Aorta (tissue), 5 donors: Measurements from ENCODE around the gene MISFA. TPM values are rescaled to one million over a fixed set of nuclear protein-coding genes. Genes with fewer than 3 reads are reported as not detected.
"Not testable (repeated sequence)": the region's sequence is repeated elsewhere in the genome, so short reads cannot be mapped to it uniquely, and the experiment has no call there.

Experiments
- ATAC-seq: fragments of 200-7000 bp; cut with Tn5 transposase; one replicate; pipeline ENCODE4 v1.9.1; 2022; ENCODE audit warnings: moderate library complexity; ENCODE audit not compliant: low FRiP score
- DNase-seq, 2 donors: peaks; one replicate each; pipeline ENCODE4 v3.0.0-alpha.2; 2020
- H3K27ac ChIP-seq, 2 donors: one replicate each; pipeline ENCODE4 v1.5.1; 2013; ENCODE audit warnings: low read length in 2 of 2, mild to moderate bottlenecking in 2 of 2, moderate library complexity in 2 of 2, control low read depth in 1 of 2, inconsistent platforms in 1 of 2, low read depth in 1 of 2
- H3K27me3 ChIP-seq, 2 donors: one replicate each; pipeline ENCODE4 v1.6.1; 2013; ENCODE audit warnings: control low read depth in 1 of 2, low read length in 1 of 2, mild to moderate bottlenecking in 1 of 2, moderate library complexity in 1 of 2; ENCODE audit not compliant: insufficient read depth in 2 of 2, control insufficient read depth in 1 of 2
- H3K36me3 ChIP-seq, 2 donors: one replicate each; pipeline ENCODE4 v1.6.1; 2013; ENCODE audit warnings: control low read depth in 1 of 2, low read length in 1 of 2, mild to moderate bottlenecking in 1 of 2; ENCODE audit not compliant: insufficient read depth in 2 of 2, control insufficient read depth in 1 of 2
- H3K4me1 ChIP-seq, 2 donors: one replicate each; pipeline ENCODE4 v1.6.1; 2013; ENCODE audit warnings: low read length in 2 of 2, control low read depth in 1 of 2, mild to moderate bottlenecking in 1 of 2, moderate library complexity in 1 of 2; ENCODE audit not compliant: insufficient read depth in 2 of 2, control insufficient read depth in 1 of 2
- H3K4me3 ChIP-seq, 2 donors: one replicate each; pipeline ENCODE4 v1.5.1; 2013; ENCODE audit warnings: low read length in 2 of 2, control low read depth in 1 of 2, mild to moderate bottlenecking in 1 of 2
- H3K9me3 ChIP-seq: one replicate; pipeline ENCODE4 v1.6.1; 2013; ENCODE audit warnings: mild to moderate bottlenecking, low read length; ENCODE audit not compliant: control insufficient read depth
- WGBS, 2 donors: extraction: QIAGEN DNeasy Blood & Tissue Kit; methylation state at CpG; one replicate each; pipeline ENCODE4 v1.1.7; 2013; 5-methylcytosine and 5-hydroxymethylcytosine counted together
- intact Hi-C, 2 donors: fragments of 100-400 bp; cut with DNase I; formaldehyde crosslinking; loops; one replicate each; pipeline versions ENCODE4 v1.14.2 to v1.15.0; 2022
- polyA plus RNA-seq, 2 donors: library from polyadenylated mRNA; stranded (reverse); fragments of 200-250 nt; gene quantifications; one replicate each; pipeline ENCODE4 v1.2.3, GENCODE V29; 2013
- total RNA-seq, 2 donors: library from RNA; stranded (reverse); fragmentation: NEBNext Ultra II Directional; extraction: Animal tissue kit (Norgen Biotek cat#: 25700); gene quantifications; one replicate each; pipeline ENCODE4 v1.2.1, GENCODE V29; 2021
- donor health status: healthy with polysubstance abuse.
- donor health status: Bipolar disorder and iron deficiency.
- donor health status: DM: no; HTN: no; CAD: no.
- donor health status: DM: no; HTN: no; CAD: no.
- donor health status: DM: yes; HTN: yes; CAD: no.

Gene MISFA
- total and polyA plus RNA-seq, 4 donors = 0.95 to 6.6 (median 1.8) TPM; not detected in 1

DNA sequence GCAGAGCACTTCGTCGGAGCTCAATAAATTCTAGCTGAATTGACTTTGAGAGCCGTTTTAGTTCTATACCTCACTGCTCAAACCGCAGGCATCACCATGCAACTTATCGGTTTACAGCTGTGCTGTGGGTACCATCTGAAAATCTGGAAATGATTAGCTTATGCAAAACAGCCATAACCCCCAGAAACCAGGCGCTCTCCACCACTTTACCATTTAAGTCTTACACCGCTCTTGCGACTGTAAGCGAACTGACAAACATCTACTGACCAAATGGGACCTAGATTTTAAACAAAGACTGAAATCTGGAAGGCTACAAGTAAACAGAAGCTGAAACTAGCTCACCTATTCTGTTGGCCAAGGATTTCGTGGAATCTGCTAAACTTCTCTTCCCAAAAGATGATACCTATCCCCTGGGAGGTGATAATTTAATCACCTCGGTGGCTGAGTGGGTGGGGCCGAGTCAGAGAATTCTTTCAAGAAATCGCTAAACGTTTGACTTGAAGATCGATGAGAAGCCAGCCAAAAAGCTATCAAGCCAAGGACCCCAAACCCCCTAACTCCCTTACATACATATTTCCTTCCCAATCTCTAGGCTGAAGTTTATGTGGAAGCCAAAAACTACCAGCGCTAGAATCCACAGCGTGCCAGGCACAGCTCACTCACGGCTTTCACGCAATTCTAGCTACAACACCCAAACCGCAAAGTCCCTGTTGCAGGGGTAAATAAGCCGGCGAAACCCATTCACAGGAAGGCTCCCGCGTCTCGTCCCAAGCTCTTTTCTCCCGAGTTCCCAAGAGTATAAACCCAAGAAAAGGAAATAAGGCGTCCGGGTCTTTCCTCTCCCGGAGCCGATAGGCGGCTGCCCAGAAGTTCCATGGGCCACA is 33.9 kb downstream of the MISFA start:
- no peaks in the 10 kb centered on the region for H3K27me3 ChIP-seq
- H3K9me3 ChIP-seq = no peaks in the 10 kb centered on the region
- no peaks in the 10 kb centered on the region for H3K36me3 ChIP-seq
- WGBS, 2 donors = 4 to 7% methylated on average over 31 of the region's 31 CpGs
- peaks cover 0 to 3% of the 10 kb centered on the region in 2 donors for H3K4me1 ChIP-seq
- intact Hi-C loops = loop anchor here (5.0 kb wide), 2 partner anchors 46 to 64 kb away; partner anchors contain the start of genes TMEM86A (in 1 of the 2) and UEVLD (in 1 of the 2)
- H3K27ac ChIP-seq = peak overlapping the region in 1 of 2 donors; percentile 49
- no peak for DNase-seq
- ATAC-seq = no peak
- H3K4me3 ChIP-seq = peak overlapping the region; percentile 75 to 84

DNA sequence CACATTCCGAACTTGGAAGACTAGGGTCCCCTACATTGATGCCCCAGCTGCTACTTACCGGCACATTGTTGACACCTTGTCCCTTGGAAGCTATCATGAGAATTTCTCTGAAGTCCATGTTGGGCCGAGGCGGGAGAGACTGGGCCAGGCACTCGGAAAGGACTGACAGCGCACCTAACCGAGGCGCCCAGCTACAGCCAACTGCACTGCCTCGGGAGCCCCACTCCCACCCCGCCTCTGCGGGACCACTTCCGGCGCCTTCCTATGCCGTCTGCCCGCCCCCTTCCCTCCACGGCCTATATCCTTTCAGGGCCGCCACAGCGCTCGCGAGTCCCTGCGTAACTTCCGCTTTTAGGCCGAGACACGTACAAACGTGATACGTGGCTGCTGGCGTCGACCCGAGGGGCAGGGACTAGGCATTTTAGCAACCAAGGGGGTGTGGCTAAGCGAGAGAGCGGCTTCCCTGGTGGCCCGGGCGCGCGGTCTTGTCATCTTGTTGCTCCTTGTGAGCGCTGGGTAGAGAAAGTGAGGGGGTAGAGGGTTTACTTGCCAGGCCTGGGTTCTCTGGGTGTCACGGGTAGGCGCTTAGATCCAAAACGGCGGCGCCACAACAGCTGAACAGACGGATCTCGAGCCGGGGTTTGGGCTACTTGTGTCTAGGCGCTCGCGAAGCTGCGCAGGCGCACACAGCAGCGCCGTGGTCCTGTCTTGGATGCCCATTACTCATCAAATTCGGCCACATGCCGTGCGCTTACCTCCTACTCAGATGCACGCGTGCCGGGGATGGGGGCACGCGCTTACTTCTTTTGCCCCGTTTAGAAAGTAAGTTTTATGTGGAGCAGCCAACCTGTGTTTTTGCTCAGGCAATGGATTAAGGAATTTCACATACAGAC is 34.8 kb downstream of the MISFA start, which contains the start of gene SPTY2D1:
SPTY2D1 (minus strand) TSS at position 203 of the 893 bp plus-strand sequence; CDS start at position 118, 85 bp downstream.
- 0 to 1% methylated on average over 60 of the region's 60 CpGs for WGBS, 2 donors

DNA sequence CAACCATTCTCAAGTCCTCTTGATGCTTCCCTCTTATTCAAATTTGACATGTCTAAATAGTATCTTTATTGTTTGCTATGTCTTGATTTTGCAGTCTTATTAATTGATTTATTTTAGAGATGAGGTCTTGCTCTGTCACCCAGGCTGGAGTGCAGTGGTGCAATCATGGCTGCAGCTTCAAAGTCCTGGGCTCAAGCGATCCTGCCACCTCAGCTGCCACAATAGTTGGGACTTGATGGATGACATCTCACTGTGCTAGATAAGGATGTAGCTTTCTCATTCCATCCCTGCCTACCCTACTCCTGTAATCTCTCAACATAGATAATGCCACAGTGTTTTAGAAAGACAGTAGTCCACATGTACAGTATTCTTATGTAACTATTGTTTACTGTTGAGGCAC is 42.1 kb downstream of the MISFA start:
- H3K9me3 ChIP-seq = peaks cover 1% of the 10 kb centered on the region
- DNase-seq = no peak
- no peak overlapping the region for H3K4me3 ChIP-seq
- no peaks in the 10 kb centered on the region for H3K36me3 ChIP-seq
- no peaks in the 10 kb centered on the region for H3K27me3 ChIP-seq
- intact Hi-C loops = no loop called here
- H3K27ac ChIP-seq = no peak overlapping the region
- no peak for ATAC-seq
- H3K4me1 ChIP-seq = no peaks in the 10 kb centered on the region
- 62 to 76% methylated on average over 1 of the region's 1 CpG for WGBS, 2 donors

More for the DNA sequence above, 34.8 kb downstream of the MISFA start, which contains the start of gene SPTY2D1:
- intact Hi-C loops = loop anchor here (5.0 kb wide), 2 partner anchors 47 to 63 kb away; partner anchors contain the start of genes TMEM86A (in 1 of the 2) and UEVLD (in 1 of the 2)
- no peaks in the 10 kb centered on the region for H3K27me3 ChIP-seq
- peak within 1 kb of the TSS; percentile 3 to 72 for H3K27ac ChIP-seq
- H3K4me1 ChIP-seq = peaks cover 0 to 3% of the 10 kb centered on the region in 2 donors
- ATAC-seq = peak; percentile 100
- H3K4me3 ChIP-seq = peak within 1 kb of the TSS; percentile 75 to 84
- H3K9me3 ChIP-seq = no peaks in the 10 kb centered on the region
- DNase-seq = peak; percentile 100
- no peaks in the 10 kb centered on the region for H3K36me3 ChIP-seq

DNA sequence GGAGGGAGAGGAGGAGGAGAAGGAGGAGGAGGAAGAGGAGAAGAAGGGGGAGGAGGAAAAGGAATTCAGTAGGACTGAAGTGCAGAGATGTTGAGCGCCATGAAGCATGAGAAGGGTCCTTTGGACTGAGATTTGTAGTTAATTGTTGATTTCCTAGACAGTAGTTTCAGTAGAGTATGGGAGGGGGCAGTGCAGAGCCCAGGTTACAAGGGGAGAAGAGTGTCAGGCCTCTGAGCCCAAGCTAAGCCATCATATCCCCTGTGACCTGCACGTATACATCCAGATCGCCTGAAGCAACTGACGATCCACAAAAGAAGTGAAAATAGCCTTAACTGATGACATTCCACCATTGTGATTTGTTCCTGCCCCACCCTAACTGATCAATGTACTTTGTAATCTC is 43.4 kb downstream of the MISFA start:
- 64 to 75% methylated on average over 4 of the region's 4 CpGs for WGBS, 2 donors
- H3K4me3 ChIP-seq, intact Hi-C loops, H3K36me3 ChIP-seq, H3K4me1 ChIP-seq, ATAC-seq, DNase-seq, H3K9me3 ChIP-seq, H3K27me3 ChIP-seq, H3K27ac ChIP-seq: not testable (repeated sequence)

DNA sequence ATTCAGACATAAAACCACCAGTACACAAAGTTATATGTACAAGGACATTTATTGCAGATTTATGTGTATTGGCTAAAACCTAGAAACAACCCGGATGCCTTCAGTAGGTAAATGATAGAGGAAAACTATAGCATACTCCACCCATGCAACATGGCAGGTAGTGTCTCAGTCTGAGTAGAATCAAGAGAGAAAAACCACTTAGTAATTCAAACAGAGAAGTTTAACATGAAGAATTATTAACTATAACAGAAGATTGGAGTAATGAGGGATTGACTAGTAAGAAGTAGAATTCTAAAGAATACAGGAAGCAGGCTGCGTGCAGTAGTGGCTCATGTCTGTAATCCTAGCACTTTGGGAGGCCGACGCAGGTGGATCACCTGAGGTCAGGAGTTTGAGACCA is 50.8 kb downstream of the MISFA start:
- DNase-seq (no peak), ATAC-seq (no peak)
- Histone ChIP-seq H3K9me3 (peaks cover 1% of the 10 kb centered on the region), H3K4me3 (no peak overlapping the region), H3K27me3 (no peaks in the 10 kb centered on the region), H3K36me3 (no peaks in the 10 kb centered on the region), H3K27ac (no peak overlapping the region), H3K4me1 (no peaks in the 10 kb centered on the region)
- intact Hi-C loops = no loop called here
- WGBS, 2 donors = 70 to 73% methylated on average over 4 of the region's 4 CpGs

DNA sequence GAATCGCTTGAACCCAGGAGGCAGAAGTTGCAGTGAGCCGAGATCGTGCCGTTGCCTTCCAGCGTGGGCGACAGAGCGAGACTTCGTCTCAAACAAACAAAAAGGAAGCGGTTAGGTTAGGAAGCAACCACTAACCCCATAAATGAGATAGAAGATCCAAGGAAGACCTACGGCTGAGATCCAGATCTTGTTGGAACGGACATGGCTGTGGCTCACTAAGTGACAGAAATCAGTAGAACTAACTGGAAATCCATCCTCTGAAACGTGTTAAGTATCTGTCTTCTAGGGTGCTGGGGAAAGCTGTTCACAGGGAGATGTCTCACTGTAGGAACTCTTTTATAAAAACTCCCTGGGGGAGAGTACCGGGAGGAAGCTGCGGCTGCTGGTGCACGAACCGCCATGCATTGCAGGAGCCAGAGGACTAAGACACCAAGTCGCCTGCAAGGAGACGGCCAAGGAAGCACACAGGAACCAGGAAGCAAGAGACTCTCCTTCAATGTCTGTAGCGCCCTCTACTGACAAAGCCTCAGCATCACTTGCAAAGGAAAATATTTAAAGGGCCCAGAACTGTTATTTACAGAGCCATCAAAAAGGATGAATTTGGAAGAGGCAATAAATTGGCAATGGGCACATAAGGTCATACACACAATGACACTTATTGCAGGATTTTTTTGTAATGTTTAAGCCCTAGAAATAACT is 51.4 kb downstream of the MISFA start:
- Histone ChIP-seq H3K27ac (no peak overlapping the region), H3K4me3 (no peak overlapping the region), H3K4me1 (no peaks in the 10 kb centered on the region), H3K27me3 (no peaks in the 10 kb centered on the region), H3K36me3 (no peaks in the 10 kb centered on the region), H3K9me3 (peaks cover 1% of the 10 kb centered on the region)
- intact Hi-C loops = no loop called here
- DNase-seq = peak in 1 of 2 donors; percentile 56
- 75% methylated on average over 19 of the region's 19 CpGs for WGBS, 2 donors
- no peak for ATAC-seq
